Measurements from ENCODE around the gene NAALADL2. TPM values are rescaled to one million over a fixed set of nuclear protein-coding genes. Genes with fewer than 3 reads are reported as not detected.

The NAALADL2 gene
- total RNA-seq, 2 experiments from 2014 or later, result 0.30 to 1.2 TPM

GRCh38 chr3:175247629-175248028 lies 388.5 kb downstream of the NAALADL2 start:
- Histone ChIP-seq H3K27me3 (ENCODE audit: control insufficient read depth in 1 of 2, insufficient read depth in 2 of 2, low read length in 2 of 2) (no peaks in the 10 kb centered on the region), H3K36me3 (ENCODE audit: insufficient read depth, low read length) (no peaks in the 10 kb centered on the region), H3K27ac (ENCODE audit: low read depth in 1 of 2, low read length in 2 of 2) (no peak overlapping the region), H3K4me1 (ENCODE audit: insufficient read depth, low read length) (no peaks in the 10 kb centered on the region), H3K9me3 (ENCODE audit: control insufficient read depth in 1 of 2, insufficient read depth in 1 of 2, low read length in 2 of 2) (no peaks in the 10 kb centered on the region), H3K4me3 (ENCODE audit: low read length) (no peak overlapping the region)
- intact Hi-C loops (cut with DNase I, micrococcal nuclease), result no loop called here
- no peak for DNase-seq
- no peak for TF ChIP-seq CTCF (IDR thresholded peaks at IDR 0.05)
- ATAC-seq (ENCODE audit: poor library complexity), result no peak
- Mint-ChIP-seq H3K27ac (no peak overlapping the region), H3K4me1 (ENCODE audit: low read depth) (no peaks in the 10 kb centered on the region), H3K36me3 (ENCODE audit: low read depth) (no peaks in the 10 kb centered on the region), H3K9me3 (no peaks in the 10 kb centered on the region), H3K27me3 (no peaks in the 10 kb centered on the region), H3K4me3 (no peak overlapping the region)
- CTCF ChIA-PET, result no interaction called here
- POLR2A ChIA-PET, result no interaction called here

DNA sequence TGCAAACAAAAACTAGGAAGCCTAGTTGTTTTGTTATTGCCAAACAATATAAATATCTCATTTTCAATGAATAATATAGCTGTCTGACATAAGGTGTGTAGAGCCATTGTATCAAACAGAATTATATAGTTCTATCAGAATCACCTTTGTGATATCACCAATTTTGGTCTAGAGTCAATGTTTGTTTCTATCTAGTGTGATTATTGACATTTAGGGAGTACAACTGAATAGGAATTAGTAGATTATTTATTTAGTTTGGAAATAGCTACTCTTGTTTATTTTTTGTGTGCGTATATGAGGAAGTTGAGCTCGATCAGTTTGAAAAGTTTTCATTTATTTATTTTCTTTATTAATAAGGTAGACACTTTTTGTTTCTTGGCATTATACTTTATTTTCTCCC lies 389.7 kb downstream of the NAALADL2 start:
- TF ChIP-seq CTCF (IDR thresholded peaks at IDR 0.05), result no peak
- DNase-seq (no peak), ATAC-seq (ENCODE audit: poor library complexity) (no peak)
- no peak overlapping the region for H3K27ac Mint-ChIP-seq
- H3K4me1 Mint-ChIP-seq (ENCODE audit: low read depth), result no peaks in the 10 kb centered on the region
- H3K27me3 Mint-ChIP-seq, result no peaks in the 10 kb centered on the region
- no peaks in the 10 kb centered on the region for H3K36me3 Mint-ChIP-seq (ENCODE audit: low read depth)
- intact Hi-C loops (cut with DNase I, micrococcal nuclease), result no loop called here
- Histone ChIP-seq H3K27ac (ENCODE audit: low read depth in 1 of 2, low read length in 2 of 2) (no peak overlapping the region), H3K4me1 (ENCODE audit: insufficient read depth, low read length) (no peaks in the 10 kb centered on the region), H3K27me3 (ENCODE audit: control insufficient read depth in 1 of 2, insufficient read depth in 2 of 2, low read length in 2 of 2) (no peaks in the 10 kb centered on the region), H3K36me3 (ENCODE audit: insufficient read depth, low read length) (no peaks in the 10 kb centered on the region), H3K4me3 (ENCODE audit: low read length) (no peak overlapping the region), H3K9me3 (ENCODE audit: control insufficient read depth in 1 of 2, insufficient read depth in 1 of 2, low read length in 2 of 2) (no peaks in the 10 kb centered on the region)
- POLR2A ChIA-PET, result no interaction called here
- no peaks in the 10 kb centered on the region for H3K9me3 Mint-ChIP-seq
- CTCF ChIA-PET, result no interaction called here
- no peak overlapping the region for H3K4me3 Mint-ChIP-seq

DNA sequence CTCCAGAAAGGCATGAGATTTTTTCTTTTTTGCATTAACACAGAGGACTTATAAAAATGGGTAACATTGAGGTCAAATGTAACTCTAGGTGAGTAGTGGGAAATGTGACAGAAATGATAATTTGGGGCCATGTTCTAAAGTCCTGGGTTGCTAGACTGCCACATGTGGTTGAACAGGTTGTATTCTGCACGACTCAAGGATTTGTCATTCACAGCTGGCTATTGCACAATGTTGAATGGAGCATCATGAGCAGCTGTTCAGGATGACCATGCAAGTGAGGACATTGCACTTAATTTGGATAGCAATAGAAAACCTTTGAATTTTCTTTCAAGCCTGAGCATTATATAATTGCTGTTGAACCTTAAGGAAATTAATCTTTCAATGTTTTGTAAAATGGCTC lies 396.6 kb downstream of the NAALADL2 start:
- DNase-seq (no peak), ATAC-seq (ENCODE audit: poor library complexity) (no peak)
- Mint-ChIP-seq H3K27me3 (no peaks in the 10 kb centered on the region), H3K4me1 (ENCODE audit: low read depth) (no peaks in the 10 kb centered on the region), H3K27ac (no peak overlapping the region), H3K36me3 (ENCODE audit: low read depth) (no peaks in the 10 kb centered on the region), H3K4me3 (no peak overlapping the region), H3K9me3 (no peaks in the 10 kb centered on the region)
- TF ChIP-seq CTCF (IDR thresholded peaks at IDR 0.05), result no peak
- no peak overlapping the region for H3K27ac ChIP-seq (ENCODE audit: low read depth in 1 of 2, low read length in 2 of 2)
- no peak overlapping the region for H3K4me3 ChIP-seq (ENCODE audit: low read length)
- H3K9me3 ChIP-seq (ENCODE audit: control insufficient read depth in 1 of 2, insufficient read depth in 1 of 2, low read length in 2 of 2), result peaks cover 0 to 3% of the 10 kb centered on the region in 2 experiments
- intact Hi-C loops (cut with DNase I, micrococcal nuclease), result no loop called here
- no peaks in the 10 kb centered on the region for H3K36me3 ChIP-seq (ENCODE audit: insufficient read depth, low read length)
- no peaks in the 10 kb centered on the region for H3K27me3 ChIP-seq (ENCODE audit: control insufficient read depth in 1 of 2, insufficient read depth in 2 of 2, low read length in 2 of 2)
- no peaks in the 10 kb centered on the region for H3K4me1 ChIP-seq (ENCODE audit: insufficient read depth, low read length)
- ChIA-PET POLR2A (no interaction called here), CTCF (no interaction called here)

All from CD4-positive, alpha-beta T cell (primary cell).